Ishikawa (cell line): ENCODE data around the gene HHAT.

Source experiments
- CEBPB ChIP-seq: IDR thresholded peaks from 2 replicates; pipeline ENCODE4 v1.6.1; 2012
- CREB1 ChIP-seq: IDR thresholded peaks from 2 replicates; pipeline ENCODE4 v1.6.1; 2012; ENCODE audit warnings: low read depth
- EGR1 ChIP-seq: IDR thresholded peaks from 2 replicates; pipeline ENCODE4 v1.6.1; 2012
- EP300 ChIP-seq: IDR thresholded peaks from 2 replicates; pipeline ENCODE4 v1.6.1; 2012; ENCODE audit warnings: borderline replicate concordance
- FOXM1 ChIP-seq: IDR thresholded peaks from 2 replicates; pipeline ENCODE4 v1.6.1; 2012; ENCODE audit warnings: low read depth, borderline replicate concordance
- NFIC ChIP-seq: IDR thresholded peaks from 2 replicates; pipeline ENCODE4 v1.6.1; 2012
- RAD21 ChIP-seq: IDR thresholded peaks from 2 replicates; pipeline ENCODE4 v1.6.1; 2012; ENCODE audit warnings: low read depth
- TAF1 ChIP-seq: IDR thresholded peaks from 2 replicates; pipeline ENCODE4 v1.6.1; 2012; ENCODE audit warnings: low read depth, mild to moderate bottlenecking
- TCF12 ChIP-seq: IDR thresholded peaks from 2 replicates; pipeline ENCODE4 v1.6.1; 2012; ENCODE audit warnings: low read depth
- TEAD4 ChIP-seq: IDR thresholded peaks from 2 replicates; pipeline ENCODE4 v1.6.1; 2012
- ZBTB7A ChIP-seq: IDR thresholded peaks from 2 replicates; pipeline ENCODE4 v1.6.1; 2012; ENCODE audit warnings: low read depth
- TF ChIP-seq, protein P1 (sequence below): IDR thresholded peaks from 2 replicates; pipeline ENCODE4 v1.6.1; 2012; ENCODE audit warnings: low read depth, mild to moderate bottlenecking
- TF ChIP-seq, protein P2 (sequence below): IDR thresholded peaks from 2 replicates; pipeline ENCODE4 v1.6.1; 2012

DNA sequence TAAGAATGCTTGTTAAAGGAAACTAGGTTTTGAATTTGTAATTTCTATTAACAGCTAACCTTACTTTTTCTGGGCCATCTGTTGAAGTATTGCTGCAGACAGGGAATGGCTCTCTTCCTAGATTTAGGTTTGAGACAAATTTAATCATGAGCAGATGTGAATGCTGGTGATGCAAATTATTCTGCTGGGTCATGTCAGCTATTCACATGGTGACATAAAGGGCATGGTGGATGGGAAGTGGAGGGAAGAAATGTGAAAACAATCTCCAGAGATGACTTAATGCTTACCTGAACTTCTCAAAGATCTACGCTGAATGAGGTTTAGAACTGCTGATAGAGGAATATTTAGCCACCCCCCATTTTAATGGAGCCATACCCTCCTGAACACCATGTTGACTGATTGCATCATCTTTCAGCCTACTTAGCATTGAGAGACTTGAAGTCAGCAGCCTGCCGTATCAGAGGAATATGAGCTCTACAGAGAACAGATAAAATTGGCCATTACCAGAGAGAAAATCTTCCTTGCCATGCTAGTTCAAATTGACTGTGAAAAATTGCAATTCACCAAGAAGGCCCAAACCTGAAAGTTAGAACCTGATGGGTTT, 138.8 kb downstream of the HHAT start:
- TF ChIP-seq NFIC = no peak
- no peak for TF ChIP-seq ZBTB7A
- no peak for TF ChIP-seq TEAD4
- TF ChIP-seq, protein P1, sequence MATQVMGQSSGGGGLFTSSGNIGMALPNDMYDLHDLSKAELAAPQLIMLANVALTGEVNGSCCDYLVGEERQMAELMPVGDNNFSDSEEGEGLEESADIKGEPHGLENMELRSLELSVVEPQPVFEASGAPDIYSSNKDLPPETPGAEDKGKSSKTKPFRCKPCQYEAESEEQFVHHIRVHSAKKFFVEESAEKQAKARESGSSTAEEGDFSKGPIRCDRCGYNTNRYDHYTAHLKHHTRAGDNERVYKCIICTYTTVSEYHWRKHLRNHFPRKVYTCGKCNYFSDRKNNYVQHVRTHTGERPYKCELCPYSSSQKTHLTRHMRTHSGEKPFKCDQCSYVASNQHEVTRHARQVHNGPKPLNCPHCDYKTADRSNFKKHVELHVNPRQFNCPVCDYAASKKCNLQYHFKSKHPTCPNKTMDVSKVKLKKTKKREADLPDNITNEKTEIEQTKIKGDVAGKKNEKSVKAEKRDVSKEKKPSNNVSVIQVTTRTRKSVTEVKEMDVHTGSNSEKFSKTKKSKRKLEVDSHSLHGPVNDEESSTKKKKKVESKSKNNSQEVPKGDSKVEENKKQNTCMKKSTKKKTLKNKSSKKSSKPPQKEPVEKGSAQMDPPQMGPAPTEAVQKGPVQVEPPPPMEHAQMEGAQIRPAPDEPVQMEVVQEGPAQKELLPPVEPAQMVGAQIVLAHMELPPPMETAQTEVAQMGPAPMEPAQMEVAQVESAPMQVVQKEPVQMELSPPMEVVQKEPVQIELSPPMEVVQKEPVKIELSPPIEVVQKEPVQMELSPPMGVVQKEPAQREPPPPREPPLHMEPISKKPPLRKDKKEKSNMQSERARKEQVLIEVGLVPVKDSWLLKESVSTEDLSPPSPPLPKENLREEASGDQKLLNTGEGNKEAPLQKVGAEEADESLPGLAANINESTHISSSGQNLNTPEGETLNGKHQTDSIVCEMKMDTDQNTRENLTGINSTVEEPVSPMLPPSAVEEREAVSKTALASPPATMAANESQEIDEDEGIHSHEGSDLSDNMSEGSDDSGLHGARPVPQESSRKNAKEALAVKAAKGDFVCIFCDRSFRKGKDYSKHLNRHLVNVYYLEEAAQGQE = no peak
- TF ChIP-seq CEBPB = no peak
- TF ChIP-seq EP300 = no peak
- no peak for TF ChIP-seq RAD21
- no peak for TF ChIP-seq TCF12
- TF ChIP-seq CREB1 = no peak
- TF ChIP-seq, protein P2, sequence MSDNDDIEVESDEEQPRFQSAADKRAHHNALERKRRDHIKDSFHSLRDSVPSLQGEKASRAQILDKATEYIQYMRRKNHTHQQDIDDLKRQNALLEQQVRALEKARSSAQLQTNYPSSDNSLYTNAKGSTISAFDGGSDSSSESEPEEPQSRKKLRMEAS = no peak
- no peak for TF ChIP-seq EGR1
- no peak for TF ChIP-seq FOXM1
- TF ChIP-seq TAF1 = no peak
